K562 (cell line): Measurements from ENCODE around the gene SERHL2. TPM values are rescaled to one million over a fixed set of nuclear protein-coding genes. Genes with fewer than 3 reads are reported as not detected.

Source experiments
- ATAC-seq: fragments of 200-7000 bp; cut with Tn5 transposase; 3 replicates; pipeline ENCODE4 v1.9.1; 2020; ENCODE audit warnings: moderate library complexity
- BruUV-seq: library from RNA; stranded (reverse); fragments of 400-500 nt; replicated peaks from 2 replicates; lab custom pipeline; 2021; lab: Mats Ljungman, UMichigan
- CTCF ChIA-PET: fragments of 300-600 bp; formaldehyde crosslinking; extraction: SDS; loops from one replicate; lab custom pipeline; 2021; ENCODE audit warnings: low intra/inter-chr PET ratio; lab: Yijun Ruan, JAX
- POLR2A ChIA-PET: fragments of 300-600, 350-650 bp; sonication (Branson Sonifier 250); formaldehyde crosslinking; extraction: SDS; loops from one replicate; lab custom pipeline; 2021; ENCODE audit warnings: antibody characterized with exemption, inconsistent platforms; lab: Yijun Ruan, JAX
- DNase-seq, 4 experiments: peaks; one replicate each; pipeline versions ENCODE4 v3.0.0 to v3.0.0-alpha.2; 2011 to 2018; ENCODE audit warnings: low spot score in 3 of 4, mixed read lengths in 3 of 4; ENCODE audit errors: extremely low read depth in 1 of 4
- FAIRE-seq: peaks from 2 replicates; lab custom pipeline; 2011; peaks lifted over from hg19 to GRCh38; lab: Jason Lieb, UNC
- H2AFZ ChIP-seq: 2 replicates; pipeline ENCODE4 v1.6.0; 2011; ENCODE audit warnings: low read depth, low read length, control low read depth, inconsistent platforms
- H3K27ac ChIP-seq: fragments of 200-600 bp; 3 replicates; pipeline ENCODE4 v1.8.0; 2011; ENCODE audit warnings: low read depth, mild to moderate bottlenecking, control low read depth, inconsistent platforms, low read length, moderate library complexity, mixed read lengths; ENCODE audit errors: extremely low read depth
- H3K27me3 ChIP-seq, 2 experiments: fragments of 300-600 bp in 1 of 2; 2 replicates in 1 of 2; 3 replicates in 1 of 2; pipeline versions ENCODE4 v1.6.0 to v1.8.0; 2011; ENCODE audit warnings: inconsistent platforms in 2 of 2, low read length in 2 of 2, mild to moderate bottlenecking in 1 of 2, mixed read lengths in 1 of 2, moderate library complexity in 1 of 2; ENCODE audit not compliant: control insufficient read depth in 2 of 2, insufficient read depth in 2 of 2
- H3K36me3 ChIP-seq: fragments of 300-600 bp; 3 replicates; pipeline ENCODE4 v1.8.0; 2011; ENCODE audit warnings: mild to moderate bottlenecking, low read length, inconsistent platforms; ENCODE audit not compliant: control insufficient read depth, insufficient read depth
- H3K4me1 ChIP-seq, 2 experiments: fragments of 200-600 bp in 1 of 2; replicated peaks in 1 of 2; 2 replicates in 1 of 2; 3 replicates in 1 of 2; pipeline versions ENCODE4 v1.5.1 to v1.8.0; 2011; ENCODE audit warnings: inconsistent platforms in 2 of 2, low read length in 2 of 2, mild to moderate bottlenecking in 1 of 2, mixed read lengths in 1 of 2, moderate library complexity in 1 of 2; ENCODE audit not compliant: control insufficient read depth in 2 of 2, insufficient read depth in 2 of 2
- H3K4me2 ChIP-seq: 2 replicates; pipeline ENCODE4 v1.6.1; 2011; ENCODE audit warnings: low read length, control low read depth, inconsistent platforms, mixed read lengths; ENCODE audit not compliant: insufficient read depth
- H3K4me3 ChIP-seq: fragments of 200-600 bp; sonication (generic), shearing (Covaris generic); 2 replicates; pipeline ENCODE4 v1.5.1; 2016; ENCODE audit warnings: control low read depth, inconsistent platforms
- H3K79me2 ChIP-seq: fragments of 200-600 bp; 3 replicates; pipeline ENCODE4 v1.8.0; 2011; ENCODE audit warnings: low read length, inconsistent platforms; ENCODE audit not compliant: control insufficient read depth, insufficient read depth
- H3K9ac ChIP-seq, 2 experiments: 2 replicates each; pipeline versions ENCODE4 v1.6.0 to v1.6.1; 2011; ENCODE audit warnings: low read depth in 2 of 2, low read length in 2 of 2, control low read depth in 1 of 2, inconsistent platforms in 1 of 2, mild to moderate bottlenecking in 1 of 2, mixed read lengths in 1 of 2; ENCODE audit not compliant: insufficient read depth in 1 of 2
- H3K9me1 ChIP-seq: one replicate; pipeline ENCODE4 v1.6.0; 2011; ENCODE audit warnings: inconsistent platforms, mild to moderate bottlenecking, low read length, moderate library complexity; ENCODE audit not compliant: control insufficient read depth, insufficient read depth
- H3K9me3 ChIP-seq: replicated peaks from 2 replicates; pipeline ENCODE4 v1.5.1; 2011; ENCODE audit warnings: low read depth, low read length, inconsistent platforms; ENCODE audit not compliant: control insufficient read depth, insufficient read depth
- H4K20me1 ChIP-seq: replicated peaks from 2 replicates; pipeline ENCODE4 v1.6.1; 2011; ENCODE audit warnings: low read length, inconsistent platforms, mixed read lengths; ENCODE audit not compliant: control insufficient read depth, insufficient read depth
- NR2C1 ChIP-seq, 2 experiments: fragments of 450-650 bp; IDR thresholded peaks; 2 replicates each; pipeline ENCODE4 v1.6.1; 2017; ENCODE audit warnings: mild to moderate bottlenecking in 2 of 2, antibody characterized with exemption in 1 of 2, inconsistent platforms in 1 of 2, missing compliant biosample characterization in 1 of 2, missing genetic modification characterization in 1 of 2
- NRF1 ChIP-seq, 2 experiments: fragments of 450-650 bp; IDR thresholded peaks in 1 of 2; conservative IDR thresholded peaks in 1 of 2; 2 replicates each; pipeline ENCODE4 v1.6.1; 2014; ENCODE audit warnings: mild to moderate bottlenecking in 2 of 2
- TGIF2 ChIP-seq: sonication (generic); formaldehyde crosslinking; IDR thresholded peaks from 2 replicates; pipeline ENCODE4 v1.8.1; 2022; ENCODE audit warnings: mild to moderate bottlenecking, missing genetic modification reagents, moderate library complexity
- ZBTB8A ChIP-seq: fragments of 450-650 bp; IDR thresholded peaks from 2 replicates; pipeline ENCODE4 v1.6.1; 2018; ENCODE audit warnings: mild to moderate bottlenecking, moderate library complexity; ENCODE audit not compliant: partially characterized antibody
- ZNF124 ChIP-seq: sonication (generic); formaldehyde crosslinking; IDR thresholded peaks from 2 replicates; pipeline ENCODE4 v1.8.1; 2022; ENCODE audit warnings: missing genetic modification reagents
- ZNF584 ChIP-seq: fragments of 200-800 bp; sonication (Bioruptor generic); IDR thresholded peaks from 2 replicates; pipeline ENCODE4 v1.6.1; 2016; ENCODE audit warnings: low read depth, mild to moderate bottlenecking, missing genetic modification characterization, missing compliant biosample characterization
- WGBS: fragments of 100-300 bp; shearing (Covaris generic); methylation state at CpG from one replicate; pipeline ENCODE4 v1.1.6; 2016; ENCODE audit warnings: low coverage, mixed read lengths; ENCODE audit not compliant: insufficient coverage; ENCODE audit errors: missing lambda C conversion rate; 5-methylcytosine and 5-hydroxymethylcytosine counted together
- in situ Hi-C: fragments of 300-500 bp; cut with MboI; formaldehyde crosslinking; loops from 4 replicates; pipeline ENCODE4 v1.15.0; 2018; ENCODE audit warnings: inconsistent platforms, mixed read lengths
- intact Hi-C: fragments of 100-400 bp; cut with micrococcal nuclease; formaldehyde crosslinking; loops from 2 replicates; pipeline ENCODE4 v1.14.2; 2022
- polyA plus RNA-seq, 8 experiments: library from polyadenylated mRNA; depleted of rRNA in 4 of 8; stranded (reverse) in 5 of 8; unstranded in 3 of 8; fragments of >200 nt; fragmentation: Nextera tagmentation in 2 of 8; fragmentation: Illumina TruSeq in 1 of 8; extraction: Ambion mirVana in 2 of 8; extraction: Trizol in 1 of 8; gene quantifications; 2 replicates each; pipeline versions ENCODE4 v1.2.1 to v1.2.3, GENCODE V29; 2011 to 2014; ENCODE audit warnings: inconsistent platforms in 1 of 8, missing spikeins in 1 of 8
- total RNA-seq, 7 experiments: library from RNA; depleted of rRNA in 6 of 7; stranded (reverse); fragments of >200 nt in 6 of 7; fragmentation: Illumina TruSeq in 2 of 7; extraction: Trizol in 2 of 7; gene quantifications; 2 replicates each; pipeline versions ENCODE4 v1.2.1 to v1.2.3, GENCODE V29; 2011 to 2021; ENCODE audit warnings: low replicate concordance in 1 of 7
- TF ChIP-seq, protein P1 (sequence below): fragments of 450-650 bp; formaldehyde crosslinking; IDR thresholded peaks from 2 replicates; pipeline ENCODE4 v1.4.0; 2022; ENCODE audit warnings: missing genetic modification characterization
- TF ChIP-seq, protein P2 (sequence below): fragments of 200-400 bp; formaldehyde crosslinking; IDR thresholded peaks from 2 replicates; pipeline ENCODE4 v1.6.1; 2017; ENCODE audit warnings: mild to moderate bottlenecking, low read depth, low read length, moderate library complexity
- TF ChIP-seq, protein P3 (sequence below), 2 experiments: fragments of 450-650 bp; IDR thresholded peaks; 2 replicates each; pipeline ENCODE4 v1.6.1; 2016; ENCODE audit warnings: mild to moderate bottlenecking in 2 of 2, borderline replicate concordance in 1 of 2, low read depth in 1 of 2, moderate library complexity in 1 of 2

The SERHL2 gene
- total and polyA plus RNA-seq, 9 of the 15 experiments (the other 6 are each of a cell fraction or from before 2014, with no cell fraction given): 19.9 to 62.6 (median 25.2) TPM

DNA sequence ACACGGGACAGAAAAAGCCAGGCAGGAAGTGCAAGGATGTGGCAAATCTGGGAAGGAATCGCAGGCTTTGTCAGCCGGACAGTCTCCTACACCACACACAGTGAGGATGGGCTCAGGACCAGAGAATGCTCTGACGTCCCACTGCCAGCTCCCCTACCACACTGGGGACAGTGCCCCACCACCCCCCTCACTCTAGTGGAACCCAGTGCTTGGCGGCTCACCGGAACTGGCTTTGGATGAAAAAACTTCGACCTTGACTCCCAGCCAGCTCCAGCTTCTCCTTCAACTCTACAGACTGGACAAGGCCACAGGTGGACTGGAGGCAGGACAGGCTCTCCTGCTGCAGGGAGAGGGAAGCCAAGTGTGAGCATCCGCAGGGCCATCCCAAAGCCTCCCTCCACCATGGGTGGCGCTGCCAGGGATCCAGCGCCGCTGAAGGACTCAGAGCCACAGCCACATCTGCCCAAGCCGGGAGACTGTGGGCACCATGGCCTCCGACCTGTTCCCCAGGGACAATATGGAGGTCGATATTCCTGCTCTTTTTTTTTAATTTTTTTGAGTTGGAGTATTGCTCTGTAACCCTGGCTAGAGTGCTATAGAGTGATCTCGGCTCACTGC lies 24.0 kb downstream of the SERHL2 start:
- 93% methylated on average over 12 of the region's 15 CpGs for WGBS
- Histone ChIP-seq H3K4me2 (no peak overlapping the region), H2AFZ (no peak overlapping the region), H3K79me2 (peaks cover 27% of the 10 kb centered on the region), H3K4me3 (no peak overlapping the region), H3K27ac (no peak overlapping the region), H3K4me1 (peaks cover 0 to 23% of the 10 kb centered on the region in 2 experiments; a peak in 3 of 5 replicates), H3K9me1 (no peaks in the 10 kb centered on the region), H3K9ac (peak overlapping the region in 1 of 2 experiments; percentile 26; a peak in 1 of 4 replicates), H4K20me1 (no peaks in the 10 kb centered on the region), H3K27me3 (no peaks in the 10 kb centered on the region), H3K9me3 (no peaks in the 10 kb centered on the region), H3K36me3 (peaks cover 49% of the 10 kb centered on the region; the same call in 1 of the 3 replicates)
- CTCF ChIA-PET: no interaction called here
- ATAC-seq: no peak
- intact Hi-C loops: no loop called here
- no peak for FAIRE-seq
- no peak for DNase-seq
- no TSS peak for BruUV-seq
- POLR2A ChIA-PET: no interaction called here
- in situ Hi-C loops: no loop called here
- TF ChIP-seq ZBTB8A (no peak), ZNF124 (CRISPR knock-in tag) (no peak), ZNF584 (no peak), NRF1 (conservative IDR thresholded peaks at IDR 0.05 in 1 of 2, IDR thresholded peaks at IDR 0.05 in 1 of 2) (no peak), TGIF2 (CRISPR knock-in tag) (no peak), NR2C1 (IDR thresholded peaks at IDR 0.05) (no peak), NR2C1 (tag; IDR thresholded peaks at IDR 0.05) (no peak)
- TF ChIP-seq, protein P1, sequence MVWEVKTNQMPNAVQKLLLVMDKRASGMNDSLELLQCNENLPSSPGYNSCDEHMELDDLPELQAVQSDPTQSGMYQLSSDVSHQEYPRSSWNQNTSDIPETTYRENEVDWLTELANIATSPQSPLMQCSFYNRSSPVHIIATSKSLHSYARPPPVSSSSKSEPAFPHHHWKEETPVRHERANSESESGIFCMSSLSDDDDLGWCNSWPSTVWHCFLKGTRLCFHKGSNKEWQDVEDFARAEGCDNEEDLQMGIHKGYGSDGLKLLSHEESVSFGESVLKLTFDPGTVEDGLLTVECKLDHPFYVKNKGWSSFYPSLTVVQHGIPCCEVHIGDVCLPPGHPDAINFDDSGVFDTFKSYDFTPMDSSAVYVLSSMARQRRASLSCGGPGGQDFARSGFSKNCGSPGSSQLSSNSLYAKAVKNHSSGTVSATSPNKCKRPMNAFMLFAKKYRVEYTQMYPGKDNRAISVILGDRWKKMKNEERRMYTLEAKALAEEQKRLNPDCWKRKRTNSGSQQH: no peak
- TF ChIP-seq, protein P2, sequence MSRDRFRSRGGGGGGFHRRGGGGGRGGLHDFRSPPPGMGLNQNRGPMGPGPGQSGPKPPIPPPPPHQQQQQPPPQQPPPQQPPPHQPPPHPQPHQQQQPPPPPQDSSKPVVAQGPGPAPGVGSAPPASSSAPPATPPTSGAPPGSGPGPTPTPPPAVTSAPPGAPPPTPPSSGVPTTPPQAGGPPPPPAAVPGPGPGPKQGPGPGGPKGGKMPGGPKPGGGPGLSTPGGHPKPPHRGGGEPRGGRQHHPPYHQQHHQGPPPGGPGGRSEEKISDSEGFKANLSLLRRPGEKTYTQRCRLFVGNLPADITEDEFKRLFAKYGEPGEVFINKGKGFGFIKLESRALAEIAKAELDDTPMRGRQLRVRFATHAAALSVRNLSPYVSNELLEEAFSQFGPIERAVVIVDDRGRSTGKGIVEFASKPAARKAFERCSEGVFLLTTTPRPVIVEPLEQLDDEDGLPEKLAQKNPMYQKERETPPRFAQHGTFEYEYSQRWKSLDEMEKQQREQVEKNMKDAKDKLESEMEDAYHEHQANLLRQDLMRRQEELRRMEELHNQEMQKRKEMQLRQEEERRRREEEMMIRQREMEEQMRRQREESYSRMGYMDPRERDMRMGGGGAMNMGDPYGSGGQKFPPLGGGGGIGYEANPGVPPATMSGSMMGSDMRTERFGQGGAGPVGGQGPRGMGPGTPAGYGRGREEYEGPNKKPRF: no peak
- TF ChIP-seq, protein P3, sequence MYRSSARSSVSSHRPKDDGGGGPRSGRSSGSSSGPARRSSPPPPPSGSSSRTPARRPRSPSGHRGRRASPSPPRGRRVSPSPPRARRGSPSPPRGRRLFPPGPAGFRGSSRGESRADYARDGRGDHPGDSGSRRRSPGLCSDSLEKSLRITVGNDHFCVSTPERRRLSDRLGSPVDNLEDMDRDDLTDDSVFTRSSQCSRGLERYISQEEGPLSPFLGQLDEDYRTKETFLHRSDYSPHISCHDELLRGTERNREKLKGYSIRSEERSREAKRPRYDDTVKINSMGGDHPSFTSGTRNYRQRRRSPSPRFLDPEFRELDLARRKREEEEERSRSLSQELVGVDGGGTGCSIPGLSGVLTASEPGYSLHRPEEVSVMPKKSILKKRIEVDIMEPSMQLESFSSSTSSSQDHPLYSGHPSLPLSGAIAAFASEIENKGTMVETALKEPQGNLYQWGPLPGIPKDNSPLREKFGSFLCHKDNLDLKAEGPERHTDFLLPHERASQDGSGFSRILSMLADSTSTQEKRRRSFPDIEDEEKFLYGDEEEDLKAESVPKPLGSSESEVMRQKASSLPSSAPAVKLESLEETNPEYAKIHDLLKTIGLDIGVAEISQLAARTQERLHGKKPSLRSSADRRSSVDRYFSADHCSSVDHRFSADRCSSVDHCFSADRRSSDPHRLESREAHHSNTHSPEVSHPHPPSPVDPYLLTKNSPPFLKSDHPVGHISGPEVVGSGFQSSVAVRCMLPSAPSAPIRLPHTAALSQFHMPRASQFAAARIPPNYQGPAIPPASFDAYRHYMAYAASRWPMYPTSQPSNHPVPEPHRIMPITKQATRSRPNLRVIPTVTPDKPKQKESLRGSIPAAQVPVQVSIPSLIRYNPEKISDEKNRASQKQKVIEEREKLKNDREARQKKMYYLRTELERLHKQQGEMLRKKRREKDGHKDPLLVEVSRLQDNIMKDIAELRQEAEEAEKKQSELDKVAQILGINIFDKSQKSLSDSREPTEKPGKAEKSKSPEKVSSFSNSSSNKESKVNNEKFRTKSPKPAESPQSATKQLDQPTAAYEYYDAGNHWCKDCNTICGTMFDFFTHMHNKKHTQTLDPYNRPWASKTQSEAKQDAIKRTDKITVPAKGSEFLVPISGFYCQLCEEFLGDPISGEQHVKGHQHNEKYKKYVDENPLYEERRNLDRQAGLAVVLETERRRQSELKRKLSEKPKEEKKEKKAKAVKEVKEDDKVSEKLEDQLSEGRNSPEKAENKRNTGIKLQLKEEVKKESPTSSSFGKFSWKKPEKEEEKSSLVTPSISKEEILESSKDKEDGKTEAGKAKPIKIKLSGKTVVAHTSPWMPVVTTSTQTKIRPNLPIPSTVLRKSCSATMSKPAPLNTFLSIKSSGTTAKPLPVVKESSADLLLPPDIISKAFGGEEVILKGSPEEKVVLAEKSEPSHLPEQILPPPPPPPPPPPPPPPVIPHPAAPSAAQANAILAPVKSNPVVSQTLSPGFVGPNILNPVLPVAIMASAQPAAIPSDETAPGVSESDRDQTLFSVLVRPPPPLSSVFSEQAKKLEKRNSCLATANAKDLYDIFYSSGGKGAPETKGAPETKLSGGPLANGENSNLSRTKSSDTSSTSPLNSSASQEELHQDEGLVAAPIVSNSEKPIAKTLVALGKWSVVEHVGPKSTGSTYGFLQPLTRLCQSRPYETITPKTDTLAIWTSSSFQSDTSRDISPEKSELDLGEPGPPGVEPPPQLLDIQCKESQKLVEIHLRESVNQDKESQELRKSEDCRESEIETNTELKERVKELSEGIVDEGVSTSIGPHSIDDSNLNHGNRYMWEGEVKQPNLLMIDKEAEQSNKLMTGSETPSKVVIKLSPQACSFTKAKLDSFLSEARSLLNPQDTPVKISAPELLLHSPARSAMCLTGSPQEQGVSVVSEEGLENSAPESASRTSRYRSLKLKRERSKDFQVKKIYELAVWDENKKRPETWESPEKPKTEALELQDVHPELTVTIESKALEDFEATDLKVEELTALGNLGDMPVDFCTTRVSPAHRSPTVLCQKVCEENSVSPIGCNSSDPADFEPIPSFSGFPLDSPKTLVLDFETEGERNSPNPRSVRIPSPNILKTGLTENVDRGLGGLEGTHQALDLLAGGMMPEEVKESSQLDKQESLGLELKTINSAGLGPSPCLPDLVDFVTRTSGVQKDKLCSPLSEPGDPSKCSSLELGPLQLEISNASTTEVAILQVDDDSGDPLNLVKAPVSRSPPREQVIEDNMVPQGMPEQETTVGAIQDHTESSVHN (IDR thresholded peaks at IDR 0.05; ENCODE audit: borderline replicate concordance in 1 of 2, low read depth in 1 of 2): no peak
